NCI-H2171 treated with DMSO at 0.1 percent for 48 hours (cell line): Measurements from ENCODE around the gene GPC3.

Source experiments
- DNase-seq: peaks from one replicate; lab custom pipeline; 2025; lab: John Stamatoyannopoulos, UW

Gene GPC3

GRCh38 chrX:133968109-133968508 is 17.3 kb downstream of the GPC3 start:
- DNase-seq = no peak

GRCh38 chrX:133966199-133966598 is 19.2 kb downstream of the GPC3 start:
- no peak for DNase-seq

- no peak for DNase-seq
These were observed 20.1 kb downstream of the GPC3 start for GRCh38 chrX:133965321-133965720.

DNA sequence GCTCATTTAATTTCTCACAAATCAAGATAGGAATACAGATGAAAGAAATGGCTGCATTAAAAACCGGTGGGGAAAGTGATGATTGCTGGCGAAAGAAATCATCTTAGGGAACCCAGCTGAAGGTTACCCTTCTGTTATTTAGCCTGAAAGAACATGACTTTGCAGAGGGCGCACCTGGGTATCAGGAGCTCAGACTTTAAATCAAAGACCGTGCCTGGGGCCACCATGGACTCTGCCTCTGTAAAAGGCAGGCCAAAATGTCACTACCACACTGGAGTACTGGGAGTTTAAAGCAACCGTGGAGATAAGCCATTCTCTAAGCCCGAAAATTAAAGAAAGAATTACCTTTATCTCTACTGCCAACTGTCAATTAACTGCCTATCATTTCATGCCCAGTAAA is 24.3 kb downstream of the GPC3 start:
- DNase-seq = no peak

- no peak for DNase-seq
These were observed 25.4 kb downstream of the GPC3 start for GRCh38 chrX:133959972-133960371.

DNA sequence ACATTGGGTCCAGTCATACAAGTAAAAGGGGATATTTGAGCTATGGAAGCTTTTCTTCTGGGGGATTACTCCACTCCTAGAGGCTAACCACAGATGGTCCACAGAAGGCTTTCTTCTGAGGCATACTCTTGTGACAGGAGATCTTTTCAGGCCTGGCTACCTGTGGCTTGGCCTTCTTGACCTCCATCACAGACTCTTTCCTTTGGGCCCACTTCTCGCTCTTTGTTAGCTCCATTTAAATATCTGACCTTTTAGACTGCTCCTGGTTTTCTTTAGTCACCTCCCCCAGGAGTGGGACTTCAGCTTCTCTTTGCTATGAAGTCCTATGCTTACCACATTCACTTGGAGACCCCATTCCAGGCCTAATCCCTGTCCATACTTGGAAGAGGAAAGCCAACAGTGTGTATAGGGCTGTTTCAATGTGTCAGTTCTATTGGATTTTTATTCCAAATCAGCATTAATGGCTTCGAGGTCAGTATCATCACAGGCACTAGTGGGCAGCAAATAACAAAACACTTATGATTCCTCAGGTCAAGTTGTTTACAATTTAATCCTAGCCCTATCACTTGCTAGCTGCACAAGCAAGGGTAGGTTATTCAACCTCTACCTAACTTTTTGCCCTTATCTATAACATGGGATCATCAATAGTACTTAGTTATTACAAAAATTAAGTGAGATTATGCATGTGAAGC is 26.3 kb downstream of the GPC3 start:
- no peak for DNase-seq

GRCh38 chrX:133956570-133957340 is 28.6 kb downstream of the GPC3 start:
- DNase-seq = no peak

- DNase-seq = no peak
These were observed 31.5 kb downstream of the GPC3 start for GRCh38 chrX:133953785-133954355.

- DNase-seq = peak; percentile 80
These were observed 32.3 kb downstream of the GPC3 start for GRCh38 chrX:133953078-133953477.

- DNase-seq = no peak
These were observed 34.3 kb downstream of the GPC3 start for GRCh38 chrX:133951098-133951497.

DNA sequence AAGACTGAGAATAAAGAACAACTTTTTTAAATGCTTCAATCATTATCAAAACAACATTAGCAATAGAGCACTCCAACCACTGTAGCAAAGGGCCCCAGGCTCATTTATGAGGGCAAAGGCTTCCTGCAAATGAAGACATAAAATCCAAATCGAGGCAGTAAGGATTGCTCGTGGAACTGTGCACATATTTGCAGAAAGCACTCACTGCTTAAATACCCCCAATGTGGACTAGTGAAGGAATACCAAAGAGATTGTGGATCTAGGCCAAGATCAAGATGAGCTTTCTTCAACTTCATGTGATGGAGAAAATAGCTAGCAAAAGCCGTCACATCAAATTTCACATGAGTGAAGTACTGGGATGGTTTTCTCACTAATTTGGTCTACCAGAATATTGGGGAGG is 35.2 kb downstream of the GPC3 start:
- DNase-seq = no peak

GRCh38 chrX:133948895-133949294 is 36.5 kb downstream of the GPC3 start:
- no peak for DNase-seq

- no peak for DNase-seq
These were observed 37.4 kb downstream of the GPC3 start for GRCh38 chrX:133947996-133948395.

GRCh38 chrX:133947022-133947421 is 38.4 kb downstream of the GPC3 start:
- peak; percentile 62 for DNase-seq

- no peak for DNase-seq
These were observed 41.9 kb downstream of the GPC3 start for GRCh38 chrX:133943507-133943906.

DNA sequence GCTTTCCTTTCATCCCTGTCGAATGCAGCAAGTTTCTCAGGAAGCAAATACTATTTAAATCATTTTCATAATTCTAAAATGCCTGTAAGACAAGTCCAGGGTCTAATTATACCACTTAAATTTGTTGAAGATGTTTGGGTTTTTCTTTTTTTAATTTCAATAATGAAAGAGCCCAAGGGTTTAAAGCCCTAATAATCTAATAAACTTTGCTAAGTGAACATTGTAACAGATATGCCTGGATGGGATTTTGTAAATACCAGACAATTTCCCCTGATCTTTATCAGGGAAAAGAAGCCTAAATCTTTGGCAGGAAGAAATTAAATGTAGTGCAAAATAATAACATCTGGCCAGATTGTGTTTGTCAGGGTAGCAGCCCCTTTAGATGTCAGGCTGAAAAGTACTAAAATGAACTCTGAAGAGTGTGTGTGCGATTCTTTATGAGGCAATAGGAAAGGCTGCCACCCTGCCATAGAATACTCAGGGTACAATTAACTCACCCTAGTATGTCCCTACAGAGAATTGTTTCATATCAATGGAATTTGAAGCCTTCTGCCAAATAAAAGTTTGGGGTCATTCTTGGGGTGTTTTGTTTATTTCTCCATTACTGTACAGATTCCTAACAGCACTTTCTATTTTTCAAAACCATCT is 45.6 kb downstream of the GPC3 start:
- DNase-seq = peak; percentile 8

GRCh38 chrX:133938530-133938929 is 46.9 kb downstream of the GPC3 start:
- DNase-seq = no peak

DNA sequence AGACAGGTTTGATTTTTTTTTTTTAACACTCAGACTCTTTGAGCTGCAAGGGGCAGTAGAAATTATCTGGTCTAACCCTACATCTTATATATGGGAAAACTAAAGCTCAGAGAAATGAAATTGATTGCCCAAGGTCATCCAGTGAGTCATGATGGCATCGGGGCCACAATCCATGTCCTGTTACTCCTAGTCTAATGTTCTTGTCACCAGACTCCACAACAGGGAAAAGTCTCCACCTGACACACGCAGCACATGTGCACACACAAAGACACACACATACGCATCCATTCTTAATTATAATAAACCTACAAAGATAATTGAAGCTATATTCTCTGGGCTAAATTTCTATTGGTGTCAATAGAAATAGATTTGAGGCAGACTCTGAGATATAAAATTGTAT is 48.4 kb downstream of the GPC3 start:
- no peak for DNase-seq

DNA sequence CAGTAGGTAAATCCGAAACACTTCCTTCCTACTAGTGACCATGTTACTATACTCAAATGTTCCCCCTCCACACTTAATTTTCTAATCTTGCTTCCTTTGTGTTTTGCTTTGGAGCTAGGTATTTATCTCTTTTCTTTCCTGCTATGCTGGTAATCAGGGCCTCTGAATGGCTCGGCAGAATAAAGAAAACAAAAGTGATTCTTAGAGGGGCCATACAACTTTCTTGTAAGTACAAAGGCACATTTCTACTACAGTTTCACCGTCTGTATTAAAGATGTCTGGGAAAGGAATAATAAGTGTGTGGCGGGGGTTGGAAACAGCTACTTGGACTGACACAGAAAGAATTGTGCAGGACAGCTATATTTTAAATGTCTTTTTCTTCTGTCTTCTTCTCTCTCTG is 50.3 kb downstream of the GPC3 start:
- no peak for DNase-seq

- no peak for DNase-seq
These were observed 52.1 kb downstream of the GPC3 start for GRCh38 chrX:133933316-133933715.

DNA sequence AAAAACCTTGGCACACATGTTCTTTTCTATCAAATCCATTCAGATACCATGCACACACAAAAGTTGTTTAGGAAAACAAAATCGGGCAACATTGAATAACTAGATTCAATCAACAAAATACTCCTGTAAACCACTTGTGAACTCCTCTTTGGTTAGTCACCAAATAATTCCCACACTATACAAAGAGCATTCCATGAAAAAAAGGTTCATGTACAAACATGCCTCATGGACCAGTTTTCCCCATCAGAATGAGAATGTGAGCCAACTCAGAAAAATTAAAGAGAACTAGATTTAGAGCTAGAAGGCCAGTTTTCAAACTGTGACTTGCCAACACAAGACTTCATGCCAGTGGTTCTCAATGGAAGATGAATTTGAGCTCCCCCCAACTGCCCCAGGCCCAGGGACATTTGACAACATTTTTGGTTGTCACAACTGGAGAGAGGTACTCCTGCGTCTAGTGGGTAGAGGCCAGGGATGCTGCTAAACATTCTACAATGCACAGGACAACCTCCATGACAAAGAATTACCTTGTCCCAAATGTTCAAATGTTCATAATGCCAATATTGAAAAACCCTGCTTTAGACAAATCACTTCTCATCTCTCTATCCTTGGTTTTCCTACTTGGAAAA is 55.4 kb downstream of the GPC3 start:
- DNase-seq = no peak

DNA sequence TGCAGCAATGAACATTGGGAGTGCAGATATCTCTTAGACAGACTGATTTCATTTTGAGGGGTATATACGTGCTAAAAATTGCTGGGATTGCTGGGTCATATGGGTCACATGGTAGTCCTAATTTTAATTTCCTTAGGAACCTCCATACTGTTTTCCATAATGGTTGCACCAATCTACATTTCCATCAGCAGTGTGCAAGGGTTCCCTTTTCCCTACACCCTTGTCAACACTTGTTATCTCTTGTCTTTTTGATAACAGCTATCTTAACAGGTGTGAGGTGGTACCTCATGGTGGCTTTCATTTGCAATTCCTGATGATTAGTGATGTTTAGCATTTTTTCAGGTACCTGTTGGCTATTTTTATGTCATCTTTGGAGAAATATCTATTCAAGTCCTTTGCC is 57.0 kb downstream of the GPC3 start:
- no peak for DNase-seq
